DMS153 (cell line): Measurements from ENCODE around the gene DCTN5.
"Not testable (repeated sequence)": the region's sequence is repeated elsewhere in the genome, so short reads cannot be mapped to it uniquely, and the experiment has no call there.

Experiments
- DNase-seq: peaks from one replicate; lab custom pipeline; 2025; lab: John Stamatoyannopoulos, UW

The DCTN5 gene

GRCh38 chr16:23640931-23641765 is at the start of gene DCTN5, which contains the start of gene PALB2:
Gene DCTN5, plus strand, starts transcription at chr16:23641466. Its CDS starts 77 bp downstream, at chr16:23641543.
Gene PALB2, minus strand, starts transcription at chr16:23641310. Its CDS starts 153 bp downstream, at chr16:23641157.
- peak; percentile 84 for DNase-seq

- DNase-seq, result no peak
These were observed 47.1 kb upstream of the DCTN5 start for GRCh38 chr16:23594186-23594585.

- no peak for DNase-seq
These were observed 45.9 kb upstream of the DCTN5 start for GRCh38 chr16:23595246-23595950.

GRCh38 chr16:23595951-23596720 is 45.1 kb upstream of the DCTN5 start, which contains the start of gene NDUFAB1:
Gene NDUFAB1, minus strand, starts transcription at chr16:23596316. Its CDS starts 26 bp downstream, at chr16:23596290.
- DNase-seq, result peak; percentile 76

GRCh38 chr16:23597003-23597756 is 44.1 kb upstream of the DCTN5 start:
- peak; percentile 1 for DNase-seq

GRCh38 chr16:23607726-23608125 is 33.5 kb upstream of the DCTN5 start:
- DNase-seq, result no peak

GRCh38 chr16:23608194-23608593 is 33.1 kb upstream of the DCTN5 start:
- no peak for DNase-seq

- no peak for DNase-seq
These were observed 31.3 kb upstream of the DCTN5 start for GRCh38 chr16:23609929-23610328.

GRCh38 chr16:23610905-23611304 is 30.4 kb upstream of the DCTN5 start:
- DNase-seq, result not testable (repeated sequence)

GRCh38 chr16:23611936-23612335 is 29.3 kb upstream of the DCTN5 start:
- no peak for DNase-seq

- DNase-seq, result no peak
These were observed 25.5 kb upstream of the DCTN5 start for GRCh38 chr16:23615805-23616204.

GRCh38 chr16:23624092-23624491 is 17.2 kb upstream of the DCTN5 start:
- DNase-seq, result no peak

GRCh38 chr16:23629516-23629915 is 11.8 kb upstream of the DCTN5 start:
- no peak for DNase-seq

GRCh38 chr16:23631874-23632273 is 9.4 kb upstream of the DCTN5 start:
- not testable (repeated sequence) for DNase-seq

- DNase-seq, result no peak
These were observed 6.7 kb upstream of the DCTN5 start for GRCh38 chr16:23634461-23635036.

GRCh38 chr16:23635958-23636357 is 5.3 kb upstream of the DCTN5 start:
- no peak for DNase-seq

- no peak for DNase-seq
These were observed 693 bp upstream of the DCTN5 start for GRCh38 chr16:23640615-23640930.

GRCh38 chr16:23642246-23642774 is 1.0 kb downstream of the DCTN5 start:
- DNase-seq, result no peak

GRCh38 chr16:23650674-23651416 is 9.6 kb downstream of the DCTN5 start:
- no peak for DNase-seq

- DNase-seq, result no peak
These were observed 10.7 kb downstream of the DCTN5 start for GRCh38 chr16:23651943-23652468.
